DMS153 treated with DMSO at 0.1 percent for 48 hours (cell line): ENCODE results near the gene RNF166.

Experiments
- DNase-seq: peaks from one replicate; lab custom pipeline; 2025; ENCODE audit not compliant: unreplicated experiment; lab: John Stamatoyannopoulos, UW

Gene RNF166

DNA sequence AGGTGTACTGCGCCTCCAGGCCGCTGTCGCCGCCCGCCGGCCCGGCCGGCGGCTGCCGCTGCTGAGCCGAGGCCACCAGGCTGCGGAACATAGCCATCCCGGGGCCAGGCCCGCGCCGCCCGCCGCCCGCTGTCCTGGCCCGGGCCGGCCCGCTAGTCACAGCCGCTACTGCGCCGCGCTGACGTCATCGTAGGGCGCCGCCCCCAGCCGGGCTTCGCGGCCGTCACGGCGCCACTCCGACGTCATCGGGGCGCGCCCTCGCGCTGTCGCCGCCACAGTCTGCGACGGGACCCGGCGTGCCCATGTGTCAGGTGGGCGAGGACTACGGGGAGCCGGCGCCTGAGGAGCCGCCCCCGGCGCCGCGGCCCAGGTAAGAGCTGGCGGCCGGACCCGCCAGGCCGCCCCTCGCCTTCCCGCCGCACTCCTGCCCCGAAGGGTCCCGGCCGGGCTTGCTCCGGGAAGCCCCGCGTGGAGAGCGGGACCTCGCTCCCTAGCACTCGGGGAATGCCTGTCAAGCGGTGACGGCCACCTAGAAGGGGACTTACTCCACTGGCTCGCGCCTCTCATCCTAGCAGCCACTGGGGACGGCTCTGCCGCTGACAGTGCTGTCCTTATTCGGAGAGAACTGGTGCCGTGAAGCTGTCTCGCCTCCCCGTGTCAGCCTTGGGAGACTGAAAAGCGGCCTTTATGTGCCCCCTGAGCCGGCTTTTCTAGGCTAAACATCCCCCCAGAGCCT lies at the start of gene RNF166, which contains the start of gene CTU2:
Gene RNF166, minus strand, starts transcription at position 180 of the 736 bp plus-strand sequence. Its CDS starts 83 bp downstream, at position 97.
Gene CTU2, plus strand, starts transcription at position 275 of the 736 bp plus-strand sequence. Its CDS starts 28 bp downstream, at position 303.
- peak; percentile 59 for DNase-seq

- DNase-seq: no peak
Measured at GRCh38 chr16:88754912-88755744, 48.9 kb upstream of the RNF166 start.

DNA sequence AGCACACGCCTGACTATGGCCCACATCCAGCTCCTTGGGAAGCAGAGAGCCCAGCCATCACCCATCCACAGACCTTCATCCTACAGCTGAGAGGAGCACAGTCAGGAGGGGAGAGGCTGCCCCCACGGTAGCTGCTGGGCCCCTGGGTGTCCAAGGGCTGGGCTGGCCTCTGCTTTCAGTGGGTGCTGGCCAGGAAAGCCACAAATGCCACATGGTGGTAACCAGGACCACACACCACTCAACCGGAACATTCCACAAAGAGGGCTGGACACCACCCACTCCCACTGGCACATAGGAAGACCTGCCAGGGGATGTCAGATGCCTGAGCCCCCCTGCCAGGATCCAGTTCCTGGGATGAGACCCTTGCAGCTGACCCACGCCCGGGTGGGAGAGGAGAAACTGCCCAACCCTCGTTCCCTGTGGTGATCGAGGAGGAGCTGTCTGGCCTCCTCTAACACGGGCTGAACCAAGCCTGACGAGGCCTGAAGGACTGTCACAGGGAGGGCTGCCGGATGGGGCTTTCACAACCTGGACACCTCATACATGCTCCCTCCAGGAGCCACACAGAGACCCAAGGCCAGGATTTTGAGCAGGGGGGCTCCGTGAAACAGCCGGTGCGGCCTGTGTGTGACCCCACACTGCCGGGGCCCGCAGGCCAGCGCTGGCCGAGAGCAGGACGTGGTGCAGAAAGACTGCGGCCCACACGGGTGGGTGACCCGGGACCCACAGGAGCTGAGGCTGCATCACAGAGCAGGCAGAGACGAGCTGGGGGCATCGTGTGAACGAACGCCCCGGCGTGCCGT lies 48.1 kb upstream of the RNF166 start:
- no peak for DNase-seq

DNA sequence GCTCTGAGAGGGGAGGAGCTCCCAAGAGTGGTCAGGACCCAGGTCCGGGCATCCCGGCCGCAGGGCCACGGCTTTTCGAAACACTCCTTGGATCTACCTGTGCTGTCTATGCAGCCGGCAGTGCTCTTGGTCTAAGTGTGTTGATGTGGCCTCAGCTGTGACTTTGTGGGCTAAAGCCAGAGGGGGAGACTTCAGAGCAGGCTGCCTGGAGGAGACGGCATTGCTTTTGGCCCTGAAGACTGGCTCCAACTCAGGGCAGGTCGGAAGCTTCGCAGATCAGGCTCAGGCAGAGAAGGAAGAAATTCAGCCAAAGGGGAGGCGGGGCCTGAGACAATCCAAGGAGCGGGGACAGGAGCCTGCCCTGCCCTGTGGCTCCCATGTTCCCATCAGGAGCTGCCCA lies 47.4 kb upstream of the RNF166 start:
- DNase-seq: no peak

- DNase-seq: no peak
Measured at GRCh38 chr16:88753191-88753590, 47.0 kb upstream of the RNF166 start.

GRCh38 chr16:88752386-88753002 lies 46.3 kb upstream of the RNF166 start:
- DNase-seq: no peak

GRCh38 chr16:88750854-88751253 lies 44.6 kb upstream of the RNF166 start:
- no peak for DNase-seq

GRCh38 chr16:88749358-88749757 lies 43.1 kb upstream of the RNF166 start:
- DNase-seq: no peak

DNA sequence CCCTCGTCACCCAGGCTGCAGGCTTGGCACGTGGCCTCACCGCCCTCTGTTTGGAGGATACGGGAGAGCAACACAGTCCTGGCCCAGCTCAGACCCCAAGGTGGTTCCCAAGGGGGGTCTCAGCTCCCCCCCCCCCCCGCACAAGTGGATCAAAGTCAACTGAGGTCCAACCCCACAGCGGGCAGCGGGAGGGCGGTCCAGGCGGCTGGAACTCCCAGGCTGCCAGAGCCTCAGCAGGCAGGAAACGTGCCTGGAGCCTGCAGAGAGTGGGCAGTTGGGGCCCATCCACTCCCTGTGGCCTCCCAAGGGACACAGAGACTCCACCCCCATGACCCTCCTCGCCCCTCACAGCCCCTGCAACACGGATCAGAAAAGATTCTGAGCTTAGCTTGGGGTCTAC lies 42.2 kb upstream of the RNF166 start:
- DNase-seq: no peak

DNA sequence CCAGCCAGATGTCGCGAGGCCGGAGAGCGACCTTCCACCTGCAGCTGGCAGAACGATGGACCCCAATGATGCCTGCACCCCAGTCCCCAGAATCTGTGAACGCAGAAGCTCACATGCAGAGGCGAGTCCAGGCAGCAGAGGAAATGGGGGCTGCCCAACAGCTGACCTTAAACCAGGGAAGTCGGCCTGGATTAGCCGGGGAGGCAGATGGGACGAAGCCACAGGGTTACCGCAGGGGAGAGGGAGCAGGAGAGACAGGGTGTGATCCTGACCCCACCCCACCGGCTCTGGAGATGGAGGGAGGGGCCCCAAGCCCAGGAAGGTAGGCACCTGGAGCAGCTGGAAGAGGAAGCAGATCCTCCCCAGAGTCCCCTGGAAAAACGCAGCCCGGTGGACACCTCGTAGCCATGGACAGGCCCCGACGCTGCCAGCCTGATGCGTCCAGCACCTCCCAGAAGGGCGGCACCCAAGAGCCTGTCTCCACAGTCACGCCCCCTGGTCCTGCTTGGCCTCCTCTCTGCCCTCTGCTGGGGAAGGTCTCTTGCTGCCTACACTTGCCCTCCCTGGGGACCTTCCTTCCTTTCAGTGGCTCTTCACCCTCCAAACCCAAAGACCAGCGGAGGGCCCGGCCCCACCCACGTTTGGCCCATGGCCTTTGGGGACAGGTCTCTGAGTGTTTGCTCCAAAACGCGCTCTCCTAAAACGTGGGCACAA lies 41.5 kb upstream of the RNF166 start:
- peak; percentile 16 for DNase-seq

- no peak for DNase-seq
Measured at GRCh38 chr16:88746506-88746905, 40.3 kb upstream of the RNF166 start.

- no peak for DNase-seq
Measured at GRCh38 chr16:88744577-88745521, 38.6 kb upstream of the RNF166 start.

DNA sequence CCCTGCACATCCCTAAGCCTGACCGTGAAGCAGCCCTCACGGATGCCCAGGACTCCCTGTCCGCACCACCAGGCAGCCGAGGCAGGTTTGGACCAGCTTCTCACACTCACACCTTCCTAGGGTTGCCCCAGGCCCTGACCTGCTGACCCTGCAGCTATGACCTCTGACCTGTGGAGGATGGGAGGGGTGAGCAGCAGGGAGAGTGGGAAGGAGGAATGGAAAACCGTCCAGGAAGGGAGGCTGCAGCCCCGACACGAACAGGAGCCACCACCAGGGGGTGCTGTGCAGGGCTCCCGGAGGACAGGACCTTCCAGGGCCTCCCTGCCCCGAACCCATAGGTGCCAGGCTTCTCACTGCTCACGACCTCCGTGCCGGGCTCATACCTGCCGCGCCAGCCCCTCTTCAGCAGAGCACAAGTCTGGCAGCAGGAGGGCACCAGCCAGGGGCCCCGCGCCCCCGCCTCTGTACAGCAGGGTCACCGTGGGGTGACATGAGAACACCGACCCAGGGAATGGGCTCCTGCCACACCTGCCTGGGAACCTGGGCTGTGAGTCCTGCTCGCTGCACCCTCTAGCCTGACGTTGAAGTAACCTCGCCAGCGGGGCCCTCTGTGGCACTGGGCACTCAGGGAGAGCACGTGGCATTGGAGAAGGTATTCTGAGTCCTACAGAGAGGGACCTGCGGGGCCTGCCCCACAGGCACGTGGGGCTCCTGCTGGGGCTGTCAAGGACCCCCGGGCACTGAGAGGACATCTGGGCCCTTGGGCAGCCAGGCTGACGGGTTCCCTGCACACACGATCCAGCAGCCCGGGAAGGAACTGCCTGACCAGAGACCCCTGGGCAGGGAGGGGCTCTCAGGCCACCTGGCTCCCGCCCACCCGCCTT lies 37.7 kb upstream of the RNF166 start:
- peak; percentile 41 for DNase-seq

DNA sequence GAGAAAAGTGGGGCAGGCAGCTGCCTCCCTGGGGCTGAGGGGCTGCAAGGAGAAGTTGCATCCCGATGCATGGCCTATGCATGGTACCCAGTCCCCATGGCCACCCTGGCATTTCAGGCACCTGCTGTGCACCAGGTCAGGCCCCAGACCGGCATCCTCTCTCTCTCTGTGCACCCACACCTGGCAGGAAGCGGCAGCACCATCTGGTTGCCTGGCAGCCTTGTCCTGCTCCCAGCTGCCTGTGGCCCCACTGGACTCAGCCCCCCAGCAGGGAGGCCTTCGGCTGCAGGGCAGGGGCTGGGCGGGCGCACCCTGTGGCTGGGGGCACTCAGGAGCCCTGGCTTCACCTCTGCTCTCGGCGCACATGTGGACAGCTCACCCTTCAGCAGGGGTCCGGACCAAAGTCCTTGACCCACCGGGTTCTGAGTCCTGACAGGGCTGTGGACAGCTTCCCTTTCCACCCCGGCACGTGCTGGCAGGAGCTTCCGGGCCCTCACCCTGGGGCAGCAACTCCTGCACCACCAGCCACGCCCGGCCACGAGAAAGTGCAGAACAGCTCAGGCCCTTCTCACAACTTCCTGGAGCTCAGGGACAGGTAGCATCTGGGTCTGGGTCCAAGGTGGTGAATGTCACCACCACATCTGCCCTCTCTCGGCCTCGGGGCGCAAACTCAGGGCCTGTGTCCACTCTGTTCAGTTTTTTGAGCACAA lies 36.8 kb upstream of the RNF166 start:
- DNase-seq: no peak

DNA sequence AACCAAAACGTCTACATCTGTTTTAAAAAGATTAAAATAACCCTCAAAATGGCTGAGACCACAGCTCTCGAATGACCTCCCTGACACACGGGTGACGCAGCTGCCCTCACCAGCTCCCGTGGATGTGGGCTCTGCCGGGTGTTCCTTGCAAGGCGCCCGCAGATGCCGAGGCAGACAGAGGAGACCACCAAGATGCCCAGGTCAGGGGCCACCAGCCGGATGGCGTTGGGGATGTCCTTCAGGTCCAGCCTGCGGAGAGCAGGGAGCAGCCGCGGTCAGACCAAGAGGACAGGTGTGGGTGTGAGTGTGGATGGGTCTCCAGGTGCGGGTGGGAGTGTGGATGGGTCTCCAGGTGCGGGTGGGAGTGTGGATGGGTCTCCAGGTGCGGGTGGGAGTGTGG lies 35.2 kb upstream of the RNF166 start:
- no peak for DNase-seq

- no peak for DNase-seq
Measured at GRCh38 chr16:88740727-88741055, 34.5 kb upstream of the RNF166 start.

- no peak for DNase-seq
Measured at GRCh38 chr16:88739977-88740726, 33.9 kb upstream of the RNF166 start.
